GM23248 (cell line): ENCODE data around the gene MFAP3L. TPM values are rescaled to one million over a fixed set of nuclear protein-coding genes. Genes with fewer than 3 reads are reported as not detected.

Experiments used
- DNase-seq: peaks from one replicate; pipeline ENCODE4 v3.0.0-alpha.2; 2015
- H2AFZ ChIP-seq: fragments of 200-600 bp; sonication (generic); 2 replicates; pipeline ENCODE4 v1.6.1; 2016; ENCODE audit warnings: antibody characterized with exemption
- H3F3A ChIP-seq: fragments of 200-600 bp; sonication (generic); 2 replicates; pipeline ENCODE4 v1.6.1; 2016; ENCODE audit warnings: mild to moderate bottlenecking, antibody characterized with exemption, mixed run types; ENCODE audit not compliant: insufficient read depth
- H3K27ac ChIP-seq: fragments of 200-600 bp; sonication (generic); 2 replicates; pipeline ENCODE4 v1.5.1; 2016; ENCODE audit warnings: mild to moderate bottlenecking
- H3K27me3 ChIP-seq: fragments of 200-600 bp; sonication (generic); replicated peaks from 2 replicates; pipeline ENCODE4 v1.6.1; 2016; ENCODE audit warnings: mild to moderate bottlenecking; ENCODE audit not compliant: insufficient read depth
- H3K36me3 ChIP-seq: fragments of 200-600 bp; sonication (generic); 2 replicates; pipeline ENCODE4 v1.6.1; 2016; ENCODE audit warnings: low read depth, mild to moderate bottlenecking
- H3K4me1 ChIP-seq: fragments of 200-600 bp; sonication (generic); 2 replicates; pipeline ENCODE4 v1.6.1; 2016; ENCODE audit warnings: mild to moderate bottlenecking; ENCODE audit not compliant: insufficient read depth
- H3K4me2 ChIP-seq: fragments of 200-600 bp; sonication (generic); one replicate; pipeline ENCODE4 v1.6.1; 2016; ENCODE audit warnings: mild to moderate bottlenecking; ENCODE audit not compliant: unreplicated experiment
- H3K4me3 ChIP-seq: fragments of 200-600 bp; sonication (generic); 2 replicates; pipeline ENCODE4 v1.5.1; 2016; ENCODE audit warnings: mild to moderate bottlenecking
- H3K79me2 ChIP-seq: fragments of 200-600 bp; sonication (generic); 2 replicates; pipeline ENCODE4 v1.6.1; 2016; ENCODE audit warnings: mild to moderate bottlenecking; ENCODE audit not compliant: insufficient read depth
- H3K9ac ChIP-seq: fragments of 200-600 bp; sonication (generic); 2 replicates; pipeline ENCODE4 v1.6.1; 2016; ENCODE audit warnings: mild to moderate bottlenecking
- H3K9me2 ChIP-seq: fragments of 200-600 bp; sonication (generic); 2 replicates; pipeline ENCODE4 v1.6.1; 2016; ENCODE audit warnings: mixed run types, mild to moderate bottlenecking, moderate library complexity; ENCODE audit not compliant: insufficient read depth
- H3K9me3 ChIP-seq: fragments of 200-600 bp; sonication (generic); one replicate; pipeline ENCODE4 v1.6.1; 2017; ENCODE audit warnings: low read depth
- H4K20me1 ChIP-seq: fragments of 200-600 bp; sonication (generic); 2 replicates; pipeline ENCODE4 v1.6.0; 2016; ENCODE audit not compliant: insufficient read depth
- EZH2 ChIP-seq: fragments of 200-600 bp; sonication (generic); IDR thresholded peaks from 2 replicates; pipeline ENCODE4 v1.6.1; 2018; ENCODE audit warnings: antibody characterized with exemption, mild to moderate bottlenecking; ENCODE audit not compliant: insufficient read depth, poor library complexity, severe bottlenecking
- EZH2phosphoT487 ChIP-seq: fragments of 200-600 bp; sonication (generic); IDR thresholded peaks from 2 replicates; pipeline ENCODE4 v1.6.1; 2018; ENCODE audit warnings: antibody characterized with exemption, moderate library complexity, mild to moderate bottlenecking, low read depth; ENCODE audit not compliant: insufficient read depth
- WGBS, 2 experiments: methylation state at CpG; one replicate each; pipeline ENCODE4 v1.1.6; 2015 to 2017; ENCODE audit warnings: low lambda C conversion rate in 2 of 2, low coverage in 1 of 2; ENCODE audit errors: missing lambda C conversion rate in 2 of 2; 5-methylcytosine and 5-hydroxymethylcytosine counted together
- in situ Hi-C: fragments of 300-500 bp; cut with MboI; formaldehyde crosslinking; loops from 2 replicates; pipeline ENCODE4 v1.15.0; 2020
- polyA plus RNA-seq: library from polyadenylated mRNA; unstranded; fragments of >200 nt; fragmentation: Nextera tagmentation; extraction: Ambion mirVana; gene quantifications from 2 replicates; pipeline ENCODE4 v1.2.1, GENCODE V29; 2016
- total RNA-seq: library from RNA; depleted of rRNA; stranded (reverse); fragments of >200 nt; shearing (Covaris generic); gene quantifications from 2 replicates; pipeline ENCODE4 v1.2.3, GENCODE V29; 2014

MFAP3L gene
- total and polyA plus RNA-seq, 2 experiments from 2014 or later = 6.4 to 20.8 TPM

- Histone ChIP-seq H3K9me3 (no peaks in the 10 kb centered on the region), H3K9me2 (no peaks in the 10 kb centered on the region), H3K9ac (no peak overlapping the region), H3K4me3 (no peak overlapping the region), H3K27ac (no peak overlapping the region), H3K79me2 (no peaks in the 10 kb centered on the region), H3K4me1 (no peaks in the 10 kb centered on the region), H3K27me3 (peaks cover 4% of the 10 kb centered on the region; the same call in 1 of the 2 replicates), H3K4me2 (no peak overlapping the region), H3F3A (no peaks in the 10 kb centered on the region), H2AFZ (no peak overlapping the region), H3K36me3 (no peaks in the 10 kb centered on the region), H4K20me1 (no peaks in the 10 kb centered on the region)
- TF ChIP-seq EZH2phosphoT487 = no peak
- no peak for TF ChIP-seq EZH2
- DNase-seq = peak; percentile 30
- in situ Hi-C loops = no loop called here
- WGBS, 2 experiments = 30 to 34% methylated on average over 5 of the region's 5 CpGs
These were observed 69.9 kb downstream of the MFAP3L start for GRCh38 chr4:169956091-169956843.

- no peaks in the 10 kb centered on the region for H3F3A ChIP-seq
- H3K4me2 ChIP-seq = no peak overlapping the region
- H3K36me3 ChIP-seq = no peaks in the 10 kb centered on the region
- 14 to 16% methylated on average over 5 of the region's 5 CpGs for WGBS, 2 experiments
- H3K79me2 ChIP-seq = no peaks in the 10 kb centered on the region
- no peak overlapping the region for H2AFZ ChIP-seq
- H4K20me1 ChIP-seq = no peaks in the 10 kb centered on the region
- no peak overlapping the region for H3K4me3 ChIP-seq
- TF ChIP-seq EZH2 (no peak), EZH2phosphoT487 (no peak)
- peaks cover 4% of the 10 kb centered on the region; the same call in 1 of the 2 replicates for H3K27me3 ChIP-seq
- H3K4me1 ChIP-seq = no peaks in the 10 kb centered on the region
- H3K9me3 ChIP-seq = no peaks in the 10 kb centered on the region
- no peaks in the 10 kb centered on the region for H3K9me2 ChIP-seq
- no peak overlapping the region for H3K9ac ChIP-seq
- DNase-seq = no peak
- no peak overlapping the region for H3K27ac ChIP-seq
- in situ Hi-C loops = no loop called here
These were observed 70.7 kb downstream of the MFAP3L start for GRCh38 chr4:169955521-169955920.

GRCh38 chr4:169952236-169953002, 73.8 kb downstream of the MFAP3L start:
- no peaks in the 10 kb centered on the region for H4K20me1 ChIP-seq
- H2AFZ ChIP-seq = no peak overlapping the region
- no peaks in the 10 kb centered on the region for H3K9me2 ChIP-seq
- in situ Hi-C loops = no loop called here
- H3K36me3 ChIP-seq = no peaks in the 10 kb centered on the region
- H3K9me3 ChIP-seq = no peaks in the 10 kb centered on the region
- H3K79me2 ChIP-seq = no peaks in the 10 kb centered on the region
- H3K4me1 ChIP-seq = no peaks in the 10 kb centered on the region
- peaks cover 13% of the 10 kb centered on the region; the same call in 1 of the 2 replicates for H3K27me3 ChIP-seq
- WGBS, 2 experiments = 53 to 56% methylated on average over 4 of the region's 4 CpGs
- H3F3A ChIP-seq = no peaks in the 10 kb centered on the region
- no peak overlapping the region for H3K4me2 ChIP-seq
- no peak overlapping the region for H3K9ac ChIP-seq
- H3K4me3 ChIP-seq = no peak overlapping the region
- no peak overlapping the region for H3K27ac ChIP-seq
- TF ChIP-seq EZH2 = no peak
- no peak for TF ChIP-seq EZH2phosphoT487
- DNase-seq = no peak

- Histone ChIP-seq H3K9me3 (no peaks in the 10 kb centered on the region), H3K9ac (no peak overlapping the region), H4K20me1 (no peaks in the 10 kb centered on the region), H3K4me3 (no peak overlapping the region), H3K27ac (no peak overlapping the region), H3K36me3 (no peaks in the 10 kb centered on the region), H3K9me2 (no peaks in the 10 kb centered on the region), H3F3A (no peaks in the 10 kb centered on the region), H3K4me2 (no peak overlapping the region), H2AFZ (no peak overlapping the region), H3K79me2 (no peaks in the 10 kb centered on the region), H3K27me3 (0 out of 2 replicates have a peak, but pooled peaks cover 8% of the 10 kb centered on the region), H3K4me1 (no peaks in the 10 kb centered on the region)
- in situ Hi-C loops = no loop called here
- WGBS, 2 experiments = 11% methylated on average over 3 of the region's 3 CpGs
- TF ChIP-seq EZH2phosphoT487 = no peak
- TF ChIP-seq EZH2 = no peak
- no peak for DNase-seq
These were observed 77.9 kb downstream of the MFAP3L start for GRCh38 chr4:169948271-169948670.
